GM21723 (cell line): ENCODE data around the gene ZBTB16.

ENCODE experiments used
- ATAC-seq: cut with Tn5 transposase; IDR thresholded peaks from one replicate; pipeline ENCODE4 v1.9.1; 2021; ENCODE audit warnings: mild to moderate bottlenecking, moderate library complexity; ENCODE audit not compliant: unreplicated experiment

ZBTB16 gene

GRCh38 chr11:114063149-114063828 lies 3.8 kb downstream of the ZBTB16 start:
- no peak for ATAC-seq

DNA sequence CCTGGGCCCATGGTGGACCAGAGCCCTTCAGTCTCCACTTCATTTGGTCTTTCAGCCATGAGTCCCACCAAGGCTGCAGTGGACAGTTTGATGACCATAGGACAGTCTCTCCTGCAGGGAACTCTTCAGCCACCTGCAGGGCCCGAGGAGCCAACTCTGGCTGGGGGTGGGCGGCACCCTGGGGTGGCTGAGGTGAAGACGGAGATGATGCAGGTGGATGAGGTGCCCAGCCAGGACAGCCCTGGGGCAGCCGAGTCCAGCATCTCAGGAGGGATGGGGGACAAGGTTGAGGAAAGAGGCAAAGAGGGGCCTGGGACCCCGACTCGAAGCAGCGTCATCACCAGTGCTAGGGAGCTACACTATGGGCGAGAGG lies 4.3 kb downstream of the ZBTB16 start:
- ATAC-seq = no peak

GRCh38 chr11:114064216-114064615 lies 4.7 kb downstream of the ZBTB16 start:
- ATAC-seq = no peak

GRCh38 chr11:114065094-114065493 lies 5.6 kb downstream of the ZBTB16 start:
- ATAC-seq = no peak

DNA sequence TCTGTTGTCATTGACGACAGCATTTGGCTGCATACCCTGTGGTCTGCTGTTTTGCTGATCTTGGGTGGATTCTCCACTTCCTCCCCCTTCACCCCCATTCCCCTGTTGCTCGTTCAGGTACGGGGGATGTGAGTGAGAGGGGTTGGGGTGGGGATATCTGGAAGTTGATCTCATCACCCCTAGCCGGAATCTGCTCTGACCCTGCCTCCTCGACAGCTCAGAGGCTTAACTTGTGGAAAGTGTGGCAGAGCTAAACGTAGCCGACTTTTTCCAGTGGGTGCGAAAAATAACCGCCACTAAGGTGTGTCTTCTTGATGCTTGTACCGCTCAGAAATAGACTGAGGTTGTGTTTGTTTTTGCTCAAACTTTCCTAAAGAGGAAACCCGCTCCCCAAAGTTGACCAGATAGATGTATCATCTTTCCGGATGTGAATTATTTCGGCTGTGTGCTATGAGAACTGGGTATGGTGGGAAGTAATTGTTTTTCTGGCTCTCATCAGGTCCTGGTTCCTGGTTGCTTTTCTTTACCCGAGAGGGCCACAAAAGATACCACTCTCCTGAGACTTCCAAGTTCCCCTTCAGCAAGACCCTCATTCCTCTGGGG lies 6.6 kb downstream of the ZBTB16 start:
- no peak for ATAC-seq

DNA sequence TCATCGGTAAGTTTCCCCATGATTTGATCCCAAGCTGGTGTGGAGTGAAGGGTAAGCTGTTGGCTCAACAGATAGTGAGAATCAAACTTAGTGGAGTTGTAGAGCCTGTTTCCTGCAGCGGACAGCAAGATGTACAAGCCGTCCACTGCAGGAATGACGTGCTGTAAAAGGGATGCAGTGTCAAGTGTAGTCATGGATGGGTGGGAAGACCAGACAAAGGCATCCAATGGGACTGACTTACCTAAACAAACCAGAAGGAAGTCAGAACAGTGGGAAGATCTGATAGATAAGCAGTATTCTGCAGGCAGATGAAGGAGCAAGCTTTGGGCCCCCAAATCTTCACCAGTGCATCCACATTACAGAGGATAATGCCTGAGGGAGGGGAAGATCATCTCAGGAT lies 8.8 kb downstream of the ZBTB16 start:
- no peak for ATAC-seq

- ATAC-seq = no peak
Observed at GRCh38 chr11:114070464-114071139, 11.1 kb downstream of the ZBTB16 start.

DNA sequence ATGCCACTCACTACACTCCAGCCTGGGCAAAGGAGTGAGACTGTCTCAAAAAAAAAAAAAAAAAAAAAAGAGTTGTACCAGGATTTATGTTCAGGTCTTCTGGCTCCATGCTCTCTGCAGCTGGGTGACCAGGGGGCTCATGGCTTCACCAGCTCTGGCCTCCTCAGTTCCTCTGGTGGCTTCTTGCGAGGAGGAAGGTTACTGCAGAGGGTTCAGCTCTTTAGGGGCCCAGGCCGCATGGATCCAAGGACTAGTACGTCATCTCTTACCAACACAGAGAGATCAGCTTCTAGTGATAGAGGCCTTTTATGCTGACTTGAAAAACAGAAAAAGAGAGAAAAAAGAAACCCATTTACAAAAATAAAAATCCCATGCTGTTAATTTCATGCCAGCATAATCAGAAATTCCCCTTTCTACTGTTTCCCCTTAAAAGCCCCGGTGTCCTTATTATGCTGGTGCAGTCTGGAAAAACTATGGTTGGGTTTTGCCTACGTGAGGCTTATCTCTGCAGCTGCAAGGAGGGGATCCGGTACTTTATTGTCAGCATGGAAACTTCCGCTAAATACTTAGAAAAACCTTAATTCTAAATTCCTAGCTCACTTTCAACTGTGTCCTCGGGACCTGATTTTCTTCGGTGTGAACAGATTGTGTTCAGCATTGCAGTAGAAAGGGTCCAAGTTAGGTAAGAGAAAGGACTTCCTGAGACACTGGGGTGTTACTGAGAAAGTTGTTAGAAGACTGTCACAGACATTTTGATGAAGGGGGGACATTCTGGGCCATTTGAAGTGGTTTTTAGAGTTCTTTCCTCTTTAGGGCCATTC lies 13.7 kb downstream of the ZBTB16 start:
- no peak for ATAC-seq

DNA sequence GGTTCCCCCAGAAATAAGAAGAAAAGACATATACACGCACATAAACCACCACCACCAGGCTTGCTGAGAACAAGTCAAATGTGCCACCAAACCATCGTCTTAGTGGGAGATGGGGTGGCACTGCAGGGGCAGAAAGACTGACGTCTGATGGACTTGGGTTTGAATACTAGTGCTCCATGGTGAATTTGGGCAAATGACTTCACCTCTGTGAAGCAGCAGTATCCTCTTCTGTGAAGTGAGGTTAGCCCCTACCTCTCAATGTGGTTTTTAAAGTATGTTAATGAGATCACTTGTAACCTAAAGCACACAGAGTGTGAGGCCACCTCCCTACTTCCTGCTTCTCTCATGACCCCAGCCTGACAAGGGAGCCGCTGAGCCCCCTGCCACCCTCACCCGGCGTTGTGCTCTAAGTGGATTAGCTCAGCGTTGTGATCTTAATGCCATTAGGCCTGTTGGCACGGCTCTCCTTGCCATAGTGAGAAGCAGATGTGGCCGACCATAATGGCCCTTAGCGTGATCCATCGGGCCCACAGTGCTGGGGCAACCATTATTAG lies 14.4 kb downstream of the ZBTB16 start:
- no peak for ATAC-seq

GRCh38 chr11:114074546-114075343 lies 15.2 kb downstream of the ZBTB16 start:
- no peak for ATAC-seq

GRCh38 chr11:114075344-114075610 lies 15.8 kb downstream of the ZBTB16 start:
- no peak for ATAC-seq

- no peak for ATAC-seq
Observed at GRCh38 chr11:114075891-114076441, 16.5 kb downstream of the ZBTB16 start.

DNA sequence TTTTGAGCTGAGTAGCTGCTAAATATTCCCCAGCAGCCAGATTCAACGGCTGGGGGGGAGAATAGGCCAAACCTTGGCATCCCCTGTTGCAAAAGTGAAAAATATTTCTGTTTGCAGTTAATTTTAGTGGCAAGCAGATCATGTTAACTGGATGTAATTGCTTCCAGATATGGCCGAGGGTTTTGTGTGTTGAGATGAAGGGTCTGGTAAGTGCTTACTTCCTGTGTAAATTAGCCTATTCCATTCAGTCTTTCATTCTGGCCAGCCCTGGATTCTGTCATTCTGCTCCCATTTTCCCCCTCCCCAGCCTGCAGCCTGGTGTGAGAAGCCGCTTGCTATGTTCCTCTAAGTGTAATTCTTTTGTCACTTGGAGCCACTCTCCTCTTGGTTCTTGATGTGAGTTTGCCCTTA lies 17.4 kb downstream of the ZBTB16 start:
- no peak for ATAC-seq

DNA sequence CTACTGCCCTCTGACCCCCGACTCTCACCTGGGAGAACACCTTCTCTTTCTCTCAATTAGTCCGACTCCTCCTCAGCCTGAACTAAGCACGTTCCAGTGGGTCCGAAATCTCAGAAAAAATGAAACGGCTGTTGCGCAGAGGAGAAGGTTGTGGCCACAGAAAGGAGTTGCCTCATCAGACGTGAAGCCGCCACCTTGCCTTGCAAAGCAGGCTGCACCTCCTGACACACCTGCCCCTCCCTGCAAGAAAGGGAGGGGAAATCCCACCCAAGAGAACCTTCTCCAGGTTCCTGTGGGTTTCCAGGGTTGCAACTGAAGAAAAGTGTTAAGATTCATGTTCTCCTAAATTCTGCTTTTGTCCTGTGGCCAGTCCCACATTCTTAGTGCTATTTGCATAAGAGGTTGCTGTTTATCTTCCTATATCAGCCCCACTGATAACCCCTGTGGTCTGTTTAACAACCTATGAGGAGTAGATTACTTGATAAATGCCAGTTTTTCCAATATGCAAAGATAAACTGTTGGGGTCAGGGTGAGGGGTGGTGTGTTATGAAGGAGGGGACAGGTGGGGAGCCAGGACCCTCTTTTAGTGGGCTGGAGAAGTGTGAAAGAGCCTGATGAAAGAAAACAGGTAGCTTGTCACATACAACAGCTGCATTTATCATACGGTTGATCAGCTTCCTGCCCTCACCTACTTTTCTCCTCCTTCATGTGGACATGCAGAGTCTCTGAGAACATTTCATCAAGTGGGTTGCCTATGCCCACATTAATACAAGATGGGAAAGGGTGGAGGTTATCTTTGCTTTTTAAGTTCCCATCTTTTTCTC lies 18.2 kb downstream of the ZBTB16 start:
- no peak for ATAC-seq

GRCh38 chr11:114078423-114078822 lies 18.9 kb downstream of the ZBTB16 start:
- ATAC-seq = no peak

DNA sequence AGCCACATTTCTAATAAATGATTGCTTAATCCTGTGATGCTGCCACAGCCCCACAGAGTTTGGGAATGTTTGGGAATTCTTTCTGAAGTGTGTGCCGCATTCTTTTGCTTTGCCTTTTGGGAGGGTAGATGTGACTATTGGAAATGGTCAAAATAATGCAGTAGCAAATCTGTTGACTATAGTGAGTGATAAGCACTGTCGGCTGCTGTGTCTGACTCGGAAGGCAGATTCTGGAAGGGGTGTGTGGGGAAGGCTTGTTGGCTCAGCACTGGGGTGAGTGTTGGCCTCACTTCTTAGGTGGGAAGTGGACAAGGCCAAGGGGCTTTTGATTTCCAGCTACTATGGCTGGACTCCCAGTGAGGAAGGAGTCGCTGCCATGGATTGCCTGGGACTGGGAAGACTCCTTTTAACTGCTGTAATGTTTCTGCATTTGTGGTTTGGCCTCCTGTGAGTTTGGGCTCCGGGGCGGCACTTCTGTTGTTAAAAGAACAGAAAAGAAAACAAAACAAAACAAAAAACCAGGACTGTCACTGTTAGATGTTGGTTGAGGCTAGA lies 20.1 kb downstream of the ZBTB16 start:
- no peak for ATAC-seq

DNA sequence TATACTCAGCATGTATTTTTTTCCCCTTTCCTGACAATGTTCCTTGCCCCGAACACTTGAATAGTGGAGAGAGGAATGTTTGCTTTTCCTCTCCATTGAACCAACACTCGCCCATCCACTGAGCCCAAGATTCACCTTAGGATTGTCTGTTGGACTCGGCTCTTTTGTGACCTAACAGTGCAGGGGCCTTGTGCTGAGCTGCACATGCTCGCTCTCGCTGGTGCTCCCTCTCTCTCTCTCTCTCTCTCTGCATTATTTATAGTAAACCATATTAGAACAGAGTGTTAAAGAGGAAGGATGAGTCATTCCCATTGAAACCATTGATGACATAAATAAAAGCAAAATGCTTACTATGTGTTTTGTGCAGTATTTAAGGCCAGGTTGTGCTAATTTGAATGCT lies 20.7 kb downstream of the ZBTB16 start:
- no peak for ATAC-seq

DNA sequence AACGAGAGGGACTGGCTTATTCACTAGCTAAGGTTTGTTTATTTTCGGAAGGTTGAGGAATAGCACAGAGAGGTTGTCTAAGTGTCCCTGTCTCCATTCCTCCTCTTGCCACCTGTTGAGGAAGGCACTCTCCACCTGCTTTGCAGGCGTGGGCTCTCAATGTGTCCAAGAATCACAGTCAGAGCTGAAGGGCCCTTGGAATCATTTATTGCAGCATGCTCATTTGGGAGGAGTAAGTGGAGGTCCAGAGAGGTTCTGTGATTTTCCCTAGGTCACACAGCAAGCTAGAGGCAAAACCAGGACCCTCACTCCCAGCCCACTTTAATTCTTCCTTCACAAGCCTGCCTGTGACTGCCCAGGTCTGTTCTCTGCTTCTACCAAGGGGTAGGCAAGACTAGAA lies 21.3 kb downstream of the ZBTB16 start:
- ATAC-seq = no peak
